GM23248 (cell line): ENCODE data around the gene GATA5. TPM values are rescaled to one million over a fixed set of nuclear protein-coding genes. Genes with fewer than 3 reads are reported as not detected.
"Not testable (repeated sequence)": the region's sequence is repeated elsewhere in the genome, so short reads cannot be mapped to it uniquely, and the experiment has no call there.

Experiments
- DNase-seq: peaks from one replicate; pipeline ENCODE4 v3.0.0-alpha.2; 2015
- H2AFZ ChIP-seq: fragments of 200-600 bp; sonication (generic); 2 replicates; pipeline ENCODE4 v1.6.1; 2016; ENCODE audit warnings: antibody characterized with exemption
- H3F3A ChIP-seq: fragments of 200-600 bp; sonication (generic); 2 replicates; pipeline ENCODE4 v1.6.1; 2016; ENCODE audit warnings: mild to moderate bottlenecking, antibody characterized with exemption, mixed run types; ENCODE audit not compliant: insufficient read depth
- H3K27ac ChIP-seq: fragments of 200-600 bp; sonication (generic); 2 replicates; pipeline ENCODE4 v1.5.1; 2016; ENCODE audit warnings: mild to moderate bottlenecking
- H3K27me3 ChIP-seq: fragments of 200-600 bp; sonication (generic); replicated peaks from 2 replicates; pipeline ENCODE4 v1.6.1; 2016; ENCODE audit warnings: mild to moderate bottlenecking; ENCODE audit not compliant: insufficient read depth
- H3K36me3 ChIP-seq: fragments of 200-600 bp; sonication (generic); 2 replicates; pipeline ENCODE4 v1.6.1; 2016; ENCODE audit warnings: low read depth, mild to moderate bottlenecking
- H3K4me1 ChIP-seq: fragments of 200-600 bp; sonication (generic); 2 replicates; pipeline ENCODE4 v1.6.1; 2016; ENCODE audit warnings: mild to moderate bottlenecking; ENCODE audit not compliant: insufficient read depth
- H3K4me2 ChIP-seq: fragments of 200-600 bp; sonication (generic); one replicate; pipeline ENCODE4 v1.6.1; 2016; ENCODE audit warnings: mild to moderate bottlenecking; ENCODE audit not compliant: unreplicated experiment
- H3K4me3 ChIP-seq: fragments of 200-600 bp; sonication (generic); 2 replicates; pipeline ENCODE4 v1.5.1; 2016; ENCODE audit warnings: mild to moderate bottlenecking
- H3K79me2 ChIP-seq: fragments of 200-600 bp; sonication (generic); 2 replicates; pipeline ENCODE4 v1.6.1; 2016; ENCODE audit warnings: mild to moderate bottlenecking; ENCODE audit not compliant: insufficient read depth
- H3K9ac ChIP-seq: fragments of 200-600 bp; sonication (generic); 2 replicates; pipeline ENCODE4 v1.6.1; 2016; ENCODE audit warnings: mild to moderate bottlenecking
- H3K9me2 ChIP-seq: fragments of 200-600 bp; sonication (generic); 2 replicates; pipeline ENCODE4 v1.6.1; 2016; ENCODE audit warnings: mixed run types, mild to moderate bottlenecking, moderate library complexity; ENCODE audit not compliant: insufficient read depth
- H3K9me3 ChIP-seq: fragments of 200-600 bp; sonication (generic); one replicate; pipeline ENCODE4 v1.6.1; 2017; ENCODE audit warnings: low read depth
- H4K20me1 ChIP-seq: fragments of 200-600 bp; sonication (generic); 2 replicates; pipeline ENCODE4 v1.6.0; 2016; ENCODE audit not compliant: insufficient read depth
- EZH2 ChIP-seq: fragments of 200-600 bp; sonication (generic); IDR thresholded peaks from 2 replicates; pipeline ENCODE4 v1.6.1; 2018; ENCODE audit warnings: antibody characterized with exemption, mild to moderate bottlenecking; ENCODE audit not compliant: insufficient read depth, poor library complexity, severe bottlenecking
- EZH2phosphoT487 ChIP-seq: fragments of 200-600 bp; sonication (generic); IDR thresholded peaks from 2 replicates; pipeline ENCODE4 v1.6.1; 2018; ENCODE audit warnings: antibody characterized with exemption, moderate library complexity, mild to moderate bottlenecking, low read depth; ENCODE audit not compliant: insufficient read depth
- WGBS, 2 experiments: methylation state at CpG; one replicate each; pipeline ENCODE4 v1.1.6; 2015 to 2017; ENCODE audit warnings: low lambda C conversion rate in 2 of 2, low coverage in 1 of 2; ENCODE audit errors: missing lambda C conversion rate in 2 of 2; 5-methylcytosine and 5-hydroxymethylcytosine counted together
- in situ Hi-C: fragments of 300-500 bp; cut with MboI; formaldehyde crosslinking; loops from 2 replicates; pipeline ENCODE4 v1.15.0; 2020
- polyA plus RNA-seq: library from polyadenylated mRNA; unstranded; fragments of >200 nt; fragmentation: Nextera tagmentation; extraction: Ambion mirVana; gene quantifications from 2 replicates; pipeline ENCODE4 v1.2.1, GENCODE V29; 2016
- total RNA-seq: library from RNA; depleted of rRNA; stranded (reverse); fragments of >200 nt; shearing (Covaris generic); gene quantifications from 2 replicates; pipeline ENCODE4 v1.2.3, GENCODE V29; 2014

GATA5 gene
- total and polyA plus RNA-seq, 2 experiments from 2014 or later, result not detected

- no peak for DNase-seq
- no peaks in the 10 kb centered on the region for H3K4me1 ChIP-seq
- no peaks in the 10 kb centered on the region for H3K79me2 ChIP-seq
- H4K20me1 ChIP-seq, result no peaks in the 10 kb centered on the region
- no peak overlapping the region for H3K27ac ChIP-seq
- no peaks in the 10 kb centered on the region for H3K9me3 ChIP-seq
- H3K9ac ChIP-seq, result no peak overlapping the region
- in situ Hi-C loops, result no loop called here
- no peak overlapping the region for H3K4me2 ChIP-seq
- TF ChIP-seq EZH2 (no peak), EZH2phosphoT487 (no peak)
- peaks cover 10% of the 10 kb centered on the region for H3K27me3 ChIP-seq
- H3K9me2 ChIP-seq, result no peaks in the 10 kb centered on the region
- H3K36me3 ChIP-seq, result no peaks in the 10 kb centered on the region
- 55 to 60% methylated on average over 15 of the region's 15 CpGs for WGBS, 2 experiments
- no peak overlapping the region for H2AFZ ChIP-seq
- no peaks in the 10 kb centered on the region for H3F3A ChIP-seq
- H3K4me3 ChIP-seq, result no peak overlapping the region
Measured at GRCh38 chr20:62493253-62493885, 17.6 kb upstream of the GATA5 start.

- TF ChIP-seq EZH2phosphoT487 (no peak), EZH2 (no peak)
- H3F3A ChIP-seq, result no peaks in the 10 kb centered on the region
- no peak overlapping the region for H2AFZ ChIP-seq
- H4K20me1 ChIP-seq, result no peaks in the 10 kb centered on the region
- no peak overlapping the region for H3K4me2 ChIP-seq
- no peaks in the 10 kb centered on the region for H3K4me1 ChIP-seq
- H3K27me3 ChIP-seq, result peaks cover 17% of the 10 kb centered on the region
- WGBS, 2 experiments, result 37 to 56% methylated on average over 9 to 10 of the region's 10 CpGs
- H3K36me3 ChIP-seq, result no peaks in the 10 kb centered on the region
- H3K4me3 ChIP-seq, result no peak overlapping the region
- no peak for DNase-seq
- no peaks in the 10 kb centered on the region for H3K79me2 ChIP-seq
- no peak overlapping the region for H3K9ac ChIP-seq
- H3K9me2 ChIP-seq, result no peaks in the 10 kb centered on the region
- no peak overlapping the region for H3K27ac ChIP-seq
- in situ Hi-C loops, result no loop called here
- no peaks in the 10 kb centered on the region for H3K9me3 ChIP-seq
Measured at GRCh38 chr20:62492711-62493110, 16.9 kb upstream of the GATA5 start.

GRCh38 chr20:62490783-62491182 is 15.0 kb upstream of the GATA5 start:
- H3K27ac ChIP-seq, H3F3A ChIP-seq, DNase-seq, H3K36me3 ChIP-seq, H3K79me2 ChIP-seq, H3K9ac ChIP-seq, H3K4me2 ChIP-seq, H3K4me3 ChIP-seq, H2AFZ ChIP-seq, H3K9me3 ChIP-seq, in situ Hi-C loops, H4K20me1 ChIP-seq, H3K4me1 ChIP-seq, H3K9me2 ChIP-seq: not testable (repeated sequence)
- WGBS, 2 experiments, result 26 to 27% methylated on average over 4 of the region's 4 CpGs
- H3K27me3 ChIP-seq, result peaks cover 27% of the 10 kb centered on the region

GRCh38 chr20:62489932-62490263 is 14.1 kb upstream of the GATA5 start:
- H3F3A ChIP-seq, result no peaks in the 10 kb centered on the region
- peaks cover 33% of the 10 kb centered on the region for H3K27me3 ChIP-seq
- no peak overlapping the region for H3K9ac ChIP-seq
- no peak for TF ChIP-seq EZH2phosphoT487
- TF ChIP-seq EZH2, result no peak
- H2AFZ ChIP-seq, result no peak overlapping the region
- no peak overlapping the region for H3K4me3 ChIP-seq
- H3K4me2 ChIP-seq, result no peak overlapping the region
- H4K20me1 ChIP-seq, result no peaks in the 10 kb centered on the region
- H3K9me3 ChIP-seq, result no peaks in the 10 kb centered on the region
- no peak overlapping the region for H3K27ac ChIP-seq
- H3K79me2 ChIP-seq, result no peaks in the 10 kb centered on the region
- H3K4me1 ChIP-seq, result no peaks in the 10 kb centered on the region
- no peaks in the 10 kb centered on the region for H3K36me3 ChIP-seq
- in situ Hi-C loops, result no loop called here
- DNase-seq, result no peak
- H3K9me2 ChIP-seq, result no peaks in the 10 kb centered on the region
- WGBS, 2 experiments, result 74 to 82% methylated on average over 8 of the region's 8 CpGs
